KMS-11 (cell line): ENCODE results near the gene DNAJB9.

ENCODE experiments used
- H2AFZ ChIP-seq: fragments of 200-600 bp; sonication (generic); 2 replicates; pipeline ENCODE4 v1.6.1; 2016; ENCODE audit warnings: antibody characterized with exemption, mixed run types, low read depth
- H3K27ac ChIP-seq: fragments of 200-600 bp; sonication (generic); 2 replicates; pipeline ENCODE4 v1.6.1; 2016; ENCODE audit warnings: mild to moderate bottlenecking, mixed run types
- H3K27me3 ChIP-seq: fragments of 200-600 bp; sonication (generic); 2 replicates; pipeline ENCODE4 v1.6.1; 2017; ENCODE audit warnings: mild to moderate bottlenecking, low read depth, mixed run types, moderate library complexity; ENCODE audit not compliant: insufficient read depth
- H3K36me3 ChIP-seq: fragments of 200-600 bp; sonication (generic); 2 replicates; pipeline ENCODE4 v1.6.1; 2017; ENCODE audit warnings: mild to moderate bottlenecking, mixed run types; ENCODE audit not compliant: insufficient read depth
- H3K4me1 ChIP-seq: fragments of 200-600 bp; sonication (generic); 2 replicates; pipeline ENCODE4 v1.6.1; 2016; ENCODE audit warnings: mild to moderate bottlenecking, low read depth, mixed run types; ENCODE audit not compliant: poor library complexity, severe bottlenecking
- H3K4me2 ChIP-seq: fragments of 200-600 bp; sonication (generic); 2 replicates; pipeline ENCODE4 v1.7.0; 2016; ENCODE audit warnings: mild to moderate bottlenecking, mixed run types
- H3K4me3 ChIP-seq: fragments of 200-600 bp; sonication (generic); IDR thresholded peaks from 2 replicates; pipeline ENCODE4 v1.6.1; 2017; ENCODE audit warnings: low read depth, low read length, mixed read lengths; ENCODE audit not compliant: insufficient read depth
- H3K79me2 ChIP-seq: fragments of 200-600 bp; sonication (generic); 2 replicates; pipeline ENCODE4 v1.6.1; 2016; ENCODE audit warnings: low read depth, mixed run types; ENCODE audit not compliant: insufficient read depth
- H3K9ac ChIP-seq: fragments of 200-600 bp; sonication (generic); 2 replicates; pipeline ENCODE4 v1.6.1; 2016; ENCODE audit warnings: mild to moderate bottlenecking, mixed run types
- H4K20me1 ChIP-seq: fragments of 200-600 bp; sonication (generic); 2 replicates; pipeline ENCODE4 v1.6.1; 2016; ENCODE audit warnings: mild to moderate bottlenecking, mixed run types; ENCODE audit not compliant: insufficient read depth
- TF ChIP-seq, protein P1 (sequence below): fragments of 200-600 bp; sonication (generic); conservative IDR thresholded peaks from 2 replicates; pipeline ENCODE4 v1.6.1; 2017; ENCODE audit warnings: low read depth, mild to moderate bottlenecking, antibody characterized with exemption, low read length, moderate library complexity, mixed read lengths

Gene DNAJB9

DNA sequence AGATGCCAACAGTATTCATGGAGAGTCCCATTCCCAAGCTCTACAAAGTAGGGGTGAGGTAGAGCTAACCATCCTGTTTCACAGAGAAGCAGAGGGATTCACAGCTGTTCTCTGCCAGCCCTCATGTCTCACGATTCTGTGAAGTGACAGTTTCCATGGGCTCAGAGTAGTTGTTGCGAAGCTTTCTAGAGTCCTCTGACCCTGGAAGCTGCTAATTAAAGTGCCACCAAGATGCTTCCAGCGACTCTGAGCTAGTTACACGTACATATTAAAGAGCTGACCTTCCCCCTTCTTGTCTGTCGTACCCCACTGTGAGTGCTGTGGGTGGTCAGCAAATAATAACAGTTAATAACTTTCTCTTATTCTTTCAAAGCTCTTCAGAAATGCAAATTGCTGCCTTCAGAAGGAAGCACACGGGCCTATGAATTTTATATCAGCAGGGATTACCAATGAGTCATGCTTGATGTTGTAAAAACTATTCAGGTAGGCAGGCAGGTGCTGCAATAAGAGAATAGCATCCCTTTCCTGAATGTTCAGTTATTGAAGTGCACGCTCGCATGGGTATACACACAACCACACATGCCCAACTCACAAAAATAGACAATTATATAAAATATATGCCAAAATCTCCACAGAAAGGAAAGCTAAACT lies 34.1 kb downstream of the DNAJB9 start:
- no peaks in the 10 kb centered on the region for H3K36me3 ChIP-seq
- no peaks in the 10 kb centered on the region for H3K79me2 ChIP-seq
- H3K4me3 ChIP-seq = no peak overlapping the region
- H3K9ac ChIP-seq = no peak overlapping the region
- H4K20me1 ChIP-seq = no peaks in the 10 kb centered on the region
- H2AFZ ChIP-seq = no peak overlapping the region
- H3K4me1 ChIP-seq = peaks cover 42% of the 10 kb centered on the region
- H3K27me3 ChIP-seq = no peaks in the 10 kb centered on the region
- H3K27ac ChIP-seq = no peak overlapping the region
- H3K4me2 ChIP-seq = peak overlapping the region; percentile 59; the same call in 1 of the 2 replicates
- TF ChIP-seq, protein P1, sequence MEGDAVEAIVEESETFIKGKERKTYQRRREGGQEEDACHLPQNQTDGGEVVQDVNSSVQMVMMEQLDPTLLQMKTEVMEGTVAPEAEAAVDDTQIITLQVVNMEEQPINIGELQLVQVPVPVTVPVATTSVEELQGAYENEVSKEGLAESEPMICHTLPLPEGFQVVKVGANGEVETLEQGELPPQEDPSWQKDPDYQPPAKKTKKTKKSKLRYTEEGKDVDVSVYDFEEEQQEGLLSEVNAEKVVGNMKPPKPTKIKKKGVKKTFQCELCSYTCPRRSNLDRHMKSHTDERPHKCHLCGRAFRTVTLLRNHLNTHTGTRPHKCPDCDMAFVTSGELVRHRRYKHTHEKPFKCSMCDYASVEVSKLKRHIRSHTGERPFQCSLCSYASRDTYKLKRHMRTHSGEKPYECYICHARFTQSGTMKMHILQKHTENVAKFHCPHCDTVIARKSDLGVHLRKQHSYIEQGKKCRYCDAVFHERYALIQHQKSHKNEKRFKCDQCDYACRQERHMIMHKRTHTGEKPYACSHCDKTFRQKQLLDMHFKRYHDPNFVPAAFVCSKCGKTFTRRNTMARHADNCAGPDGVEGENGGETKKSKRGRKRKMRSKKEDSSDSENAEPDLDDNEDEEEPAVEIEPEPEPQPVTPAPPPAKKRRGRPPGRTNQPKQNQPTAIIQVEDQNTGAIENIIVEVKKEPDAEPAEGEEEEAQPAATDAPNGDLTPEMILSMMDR = no peak

DNA sequence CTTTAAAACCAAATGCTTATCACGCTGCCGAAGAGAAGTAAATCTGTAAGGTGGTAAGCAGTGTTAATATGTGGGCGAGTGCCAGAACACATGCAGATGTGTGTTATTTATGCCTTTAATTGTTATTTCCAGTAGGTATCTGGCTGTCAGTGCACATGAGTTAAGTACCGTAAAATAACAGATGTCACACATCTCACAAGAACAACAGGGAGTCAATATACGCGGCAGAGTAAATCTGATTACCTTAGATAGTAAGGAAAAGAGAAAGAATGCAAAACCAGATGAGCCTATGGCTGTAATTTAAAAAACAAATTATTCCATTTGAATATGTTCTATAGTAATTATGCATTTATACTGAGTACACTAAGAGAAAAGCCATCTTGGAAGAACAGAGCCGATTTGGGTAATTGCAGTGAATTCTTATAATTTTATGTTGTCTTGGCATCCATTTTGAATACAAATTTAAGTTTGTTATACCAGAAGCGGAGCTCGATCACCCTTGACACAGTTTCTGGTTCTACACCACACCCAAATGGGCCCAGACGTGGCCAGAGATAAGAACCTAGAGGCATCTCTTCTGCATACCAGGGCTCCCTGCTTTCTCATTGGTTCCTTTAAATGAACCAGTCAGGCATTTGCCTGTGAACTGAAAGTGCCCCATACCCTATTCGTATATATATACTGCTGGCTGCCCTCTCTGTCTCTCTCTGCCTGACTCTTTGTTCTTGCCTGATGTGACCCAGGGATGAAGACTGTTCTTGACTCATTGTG lies 34.8 kb downstream of the DNAJB9 start:
- H3K27ac ChIP-seq = peak overlapping the region; percentile 31; the same call in 1 of the 2 replicates
- no peaks in the 10 kb centered on the region for H4K20me1 ChIP-seq
- no peaks in the 10 kb centered on the region for H3K27me3 ChIP-seq
- H2AFZ ChIP-seq = peak overlapping the region; percentile 18; the same call in 1 of the 2 replicates
- H3K9ac ChIP-seq = peak overlapping the region; percentile 24; the same call in 1 of the 2 replicates
- no peak overlapping the region for H3K4me3 ChIP-seq
- H3K79me2 ChIP-seq = no peaks in the 10 kb centered on the region
- H3K4me1 ChIP-seq = peaks cover 42% of the 10 kb centered on the region
- TF ChIP-seq, protein P1 = no peak; the same call in 1 of the 2 replicates
- H3K36me3 ChIP-seq = no peaks in the 10 kb centered on the region
- peak overlapping the region; percentile 59 for H3K4me2 ChIP-seq

DNA sequence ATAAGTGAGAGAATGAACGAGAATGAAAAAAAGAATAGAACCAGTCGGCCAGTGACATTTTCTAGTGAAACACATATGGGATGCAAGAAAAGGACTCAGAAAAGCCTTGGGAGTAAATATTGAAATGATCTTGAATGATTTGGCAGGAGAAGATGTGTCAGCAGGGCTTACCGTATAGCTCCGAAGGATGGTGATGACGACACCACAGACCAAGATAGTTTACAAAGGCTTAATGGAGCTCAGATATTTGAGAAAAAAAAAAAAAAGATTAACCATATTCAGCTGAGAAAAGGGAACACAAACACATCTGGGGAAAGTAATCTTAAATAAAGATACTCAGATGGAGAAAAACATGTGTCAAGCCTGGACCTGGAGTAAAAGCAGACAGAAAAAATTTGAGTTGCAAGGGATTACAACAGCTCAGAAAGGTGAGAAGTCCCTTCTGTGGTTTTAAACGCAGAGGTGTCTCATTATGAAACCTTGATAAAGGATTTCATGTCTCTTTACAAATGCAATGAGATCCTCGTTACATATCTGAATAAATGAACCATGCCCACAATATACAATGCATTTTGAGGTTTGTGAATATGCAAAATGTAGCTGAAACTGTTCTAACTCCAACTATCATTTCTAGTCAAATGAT lies 36.0 kb downstream of the DNAJB9 start:
- H3K4me3 ChIP-seq = no peak overlapping the region
- peak overlapping the region; percentile 24; the same call in 1 of the 2 replicates for H3K9ac ChIP-seq
- TF ChIP-seq, protein P1 = no peak
- H3K4me1 ChIP-seq = peaks cover 42% of the 10 kb centered on the region
- H2AFZ ChIP-seq = peak overlapping the region; percentile 18; the same call in 1 of the 2 replicates
- H3K27me3 ChIP-seq = no peaks in the 10 kb centered on the region
- H3K4me2 ChIP-seq = peak overlapping the region; percentile 59
- H3K79me2 ChIP-seq = no peaks in the 10 kb centered on the region
- H3K27ac ChIP-seq = peak overlapping the region; percentile 31; the same call in 1 of the 2 replicates
- H3K36me3 ChIP-seq = no peaks in the 10 kb centered on the region
- no peaks in the 10 kb centered on the region for H4K20me1 ChIP-seq

DNA sequence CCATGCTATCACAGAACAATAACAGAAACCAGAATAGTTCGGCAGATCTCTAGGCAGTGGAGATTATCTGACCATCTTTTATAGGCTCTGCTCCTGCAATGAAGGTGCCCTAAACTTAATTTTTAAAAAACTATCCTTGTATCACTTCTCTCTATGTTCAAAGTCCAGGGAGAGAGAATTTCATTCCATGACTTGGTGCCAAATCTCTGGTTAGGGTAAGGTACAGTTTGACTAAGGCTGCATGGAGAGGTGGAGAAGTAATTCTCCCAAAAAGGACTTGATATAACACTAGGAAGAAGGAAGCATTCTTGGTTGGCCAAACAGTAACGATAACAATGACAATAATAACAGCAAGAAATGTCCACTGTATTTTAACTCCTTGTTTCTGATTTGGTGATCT lies 40.0 kb downstream of the DNAJB9 start:
- no peak overlapping the region for H3K4me2 ChIP-seq
- no peak overlapping the region for H3K27ac ChIP-seq
- H3K4me3 ChIP-seq = no peak overlapping the region
- no peak overlapping the region for H2AFZ ChIP-seq
- H3K9ac ChIP-seq = no peak overlapping the region
- TF ChIP-seq, protein P1 = no peak
- peaks cover 29% of the 10 kb centered on the region for H3K4me1 ChIP-seq
- no peaks in the 10 kb centered on the region for H3K79me2 ChIP-seq
- no peaks in the 10 kb centered on the region for H4K20me1 ChIP-seq
- H3K27me3 ChIP-seq = no peaks in the 10 kb centered on the region
- H3K36me3 ChIP-seq = no peaks in the 10 kb centered on the region
